22Rv1 (cell line): ENCODE results near the gene COL24A1.

Source experiments
- CTCF ChIP-seq: fragments of 450-650 bp; IDR thresholded peaks from 2 replicates; pipeline ENCODE4 v1.5.1; 2017; ENCODE audit warnings: mild to moderate bottlenecking
- ZFX ChIP-seq: fragments of 450-650 bp; IDR thresholded peaks from 2 replicates; pipeline ENCODE4 v1.6.1; 2017; ENCODE audit warnings: antibody characterized with exemption, borderline replicate concordance

GRCh38 chr1:85938829-85939228 lies 217.7 kb downstream of the COL24A1 start:
- TF ChIP-seq CTCF (no peak), ZFX (no peak)
